ENCODE results near the gene IQGAP2.

The IQGAP2 gene

DNA sequence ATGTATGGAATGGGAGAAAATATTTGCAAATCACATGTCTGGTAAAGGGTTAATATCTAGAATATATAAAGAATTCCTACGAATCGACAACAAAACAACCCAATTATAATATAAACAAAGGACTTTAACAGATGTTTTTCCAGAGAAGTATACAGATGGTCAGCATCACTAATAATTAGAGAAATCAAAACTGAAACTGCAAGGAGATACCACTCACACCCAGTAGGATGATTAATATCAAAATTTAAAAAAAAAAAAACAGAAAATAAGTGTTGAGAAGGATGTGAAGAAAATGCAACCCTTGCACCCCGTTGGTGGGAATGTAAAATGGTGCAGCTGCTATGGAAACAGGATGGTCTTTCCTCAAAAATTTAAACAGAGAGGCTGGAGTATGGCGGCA lies 278.2 kb downstream of the IQGAP2 start:
- H3K4ac ChIP-seq (ENCODE audit: low read depth in 1 of 2, low read length in 2 of 2), result no peak overlapping the region
- H3K27ac ChIP-seq (ENCODE audit: low read length, poor library complexity, severe bottlenecking), result no peak overlapping the region
- H3K9ac ChIP-seq (ENCODE audit: low read length), result no peak overlapping the region
- H3K18ac ChIP-seq (ENCODE audit: low read depth in 1 of 2, low read length in 2 of 2), result no peak overlapping the region
- H3K4me3 ChIP-seq (ENCODE audit: insufficient read depth in 1 of 2, low read depth in 1 of 2, low read length in 2 of 2), result no peak overlapping the region
- WGBS, result 83% methylated on average over 2 of the region's 4 CpGs
- no peaks in the 10 kb centered on the region for H3K79me1 ChIP-seq (replicated peaks; ENCODE audit: low read length, poor library complexity, severe bottlenecking)
- no peak overlapping the region for H2AK5ac ChIP-seq (ENCODE audit: low read length, severe bottlenecking)
- H3K27me3 ChIP-seq (ENCODE audit: control insufficient read depth in 1 of 2, insufficient read depth in 1 of 2, low read length in 2 of 2), result no peaks in the 10 kb centered on the region
- no peak overlapping the region for H2AFZ ChIP-seq (ENCODE audit: low read depth, low read length)
- no peak overlapping the region for H3K14ac ChIP-seq (ENCODE audit: low read length in 2 of 2)
- no peak overlapping the region for H4K91ac ChIP-seq (ENCODE audit: low read length)
- H3K36me3 ChIP-seq (ENCODE audit: control insufficient read depth in 1 of 2, insufficient read depth in 2 of 2, low read depth in 1 of 2, low read length in 2 of 2), result no peaks in the 10 kb centered on the region
- no peak overlapping the region for H3K4me2 ChIP-seq (ENCODE audit: low read length, poor library complexity, severe bottlenecking)
- H2BK15ac ChIP-seq (ENCODE audit: low read depth, poor library complexity, severe bottlenecking), result no peak overlapping the region
- no peak overlapping the region for H4K8ac ChIP-seq (ENCODE audit: low read length)
- no peak overlapping the region for H2BK5ac ChIP-seq (ENCODE audit: low read depth, low read length, poor library complexity, severe bottlenecking)
- no peak for DNase-seq
- no peaks in the 10 kb centered on the region for H3K9me3 ChIP-seq (ENCODE audit: control insufficient read depth, low read length)
- H2BK12ac ChIP-seq (ENCODE audit: low read length in 2 of 2), result no peak overlapping the region
- no peak overlapping the region for H2BK120ac ChIP-seq (ENCODE audit: low read depth, low read length)
- peaks cover 4% of the 10 kb centered on the region for H3K4me1 ChIP-seq (ENCODE audit: control insufficient read depth, insufficient read depth, low read depth, low read length)
- no peak overlapping the region for H3K23ac ChIP-seq (ENCODE audit: low read length in 2 of 2)

DNA sequence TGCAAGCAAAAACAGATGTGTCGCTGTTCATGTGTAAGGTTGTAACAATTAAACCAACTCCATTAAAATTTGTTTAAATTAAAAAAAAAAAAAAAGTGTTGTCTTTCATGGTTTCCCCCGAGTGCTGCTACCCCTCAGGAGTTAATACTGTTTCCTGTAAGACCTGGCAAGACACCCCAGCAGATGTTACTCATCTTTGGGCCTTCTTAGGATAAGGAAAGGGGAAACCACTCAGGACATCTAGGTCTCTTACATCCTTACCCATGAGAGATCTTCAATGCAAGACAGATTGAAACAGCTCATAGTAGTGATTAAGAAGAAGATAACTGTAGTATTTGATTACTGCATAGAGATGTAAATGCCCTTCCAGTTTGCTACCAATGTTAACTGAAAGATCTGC lies 279.3 kb downstream of the IQGAP2 start:
- 50% methylated on average over 1 of the region's 2 CpGs for WGBS
- Histone ChIP-seq H3K4me3 (ENCODE audit: insufficient read depth in 1 of 2, low read depth in 1 of 2, low read length in 2 of 2) (no peak overlapping the region), H2AK5ac (ENCODE audit: low read length, severe bottlenecking) (no peak overlapping the region), H3K4ac (ENCODE audit: low read depth in 1 of 2, low read length in 2 of 2) (no peak overlapping the region), H3K36me3 (ENCODE audit: control insufficient read depth in 1 of 2, insufficient read depth in 2 of 2, low read depth in 1 of 2, low read length in 2 of 2) (no peaks in the 10 kb centered on the region), H4K8ac (ENCODE audit: low read length) (no peak overlapping the region), H3K9ac (ENCODE audit: low read length) (no peak overlapping the region), H3K18ac (ENCODE audit: low read depth in 1 of 2, low read length in 2 of 2) (no peak overlapping the region), H3K14ac (ENCODE audit: low read length in 2 of 2) (no peak overlapping the region), H3K27me3 (ENCODE audit: control insufficient read depth in 1 of 2, insufficient read depth in 1 of 2, low read length in 2 of 2) (no peaks in the 10 kb centered on the region), H3K79me1 (replicated peaks; ENCODE audit: low read length, poor library complexity, severe bottlenecking) (no peaks in the 10 kb centered on the region), H2BK120ac (ENCODE audit: low read depth, low read length) (no peak overlapping the region), H2AFZ (ENCODE audit: low read depth, low read length) (no peak overlapping the region), H2BK15ac (ENCODE audit: low read depth, poor library complexity, severe bottlenecking) (no peak overlapping the region), H3K23ac (ENCODE audit: low read length in 2 of 2) (no peak overlapping the region), H2BK12ac (ENCODE audit: low read length in 2 of 2) (no peak overlapping the region), H4K91ac (ENCODE audit: low read length) (no peak overlapping the region), H3K27ac (ENCODE audit: low read length, poor library complexity, severe bottlenecking) (no peak overlapping the region), H3K4me2 (ENCODE audit: low read length, poor library complexity, severe bottlenecking) (no peak overlapping the region), H2BK5ac (ENCODE audit: low read depth, low read length, poor library complexity, severe bottlenecking) (no peak overlapping the region), H3K4me1 (ENCODE audit: control insufficient read depth, insufficient read depth, low read depth, low read length) (peaks cover 4% of the 10 kb centered on the region), H3K9me3 (ENCODE audit: control insufficient read depth, low read length) (no peaks in the 10 kb centered on the region)
- no peak for DNase-seq

DNA sequence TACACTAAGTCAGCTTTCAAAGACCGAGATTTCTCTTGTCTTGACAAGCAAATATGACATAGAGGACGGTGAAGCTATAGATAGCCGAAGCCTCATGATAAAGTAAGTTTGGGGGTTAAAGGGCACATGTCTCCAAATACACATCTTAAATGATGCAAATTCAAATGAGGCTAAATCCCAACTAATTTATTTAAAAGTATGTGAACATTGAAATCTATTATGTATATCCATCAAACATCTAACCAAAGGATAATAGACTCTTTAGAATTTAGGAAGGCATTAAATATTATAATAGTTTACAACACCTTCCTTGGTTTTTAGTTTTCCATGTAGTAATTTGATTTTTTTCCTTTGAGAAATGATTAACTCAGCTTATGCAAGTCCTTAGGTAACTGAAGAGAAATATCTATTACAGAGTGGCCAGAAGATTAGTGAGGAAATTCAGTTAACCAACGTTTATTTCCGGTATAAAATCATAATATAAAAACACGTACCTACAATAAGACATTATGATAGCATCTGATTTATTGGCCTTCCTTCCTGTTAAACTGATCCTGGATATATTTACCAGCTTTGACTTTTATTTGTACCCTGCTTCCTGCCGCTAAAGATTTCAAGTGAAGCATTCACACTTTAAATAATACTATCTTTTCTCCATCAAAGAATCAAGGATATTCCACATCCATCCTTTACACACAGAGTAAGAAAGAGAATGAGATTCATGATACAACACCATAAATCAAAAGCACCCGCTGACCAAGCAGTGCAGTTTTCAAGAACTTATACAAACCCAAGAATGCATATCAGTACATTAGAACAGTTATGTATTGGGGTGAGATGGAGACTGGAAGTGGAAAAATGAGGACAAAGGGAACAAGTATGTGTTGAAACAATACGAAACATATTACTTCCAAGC lies 281.0 kb downstream of the IQGAP2 start:
- H3K4ac ChIP-seq (ENCODE audit: low read depth in 1 of 2, low read length in 2 of 2), result no peak overlapping the region
- no peak overlapping the region for H4K8ac ChIP-seq (ENCODE audit: low read length)
- H3K9ac ChIP-seq (ENCODE audit: low read length), result no peak overlapping the region
- no peaks in the 10 kb centered on the region for H3K27me3 ChIP-seq (ENCODE audit: control insufficient read depth in 1 of 2, insufficient read depth in 1 of 2, low read length in 2 of 2)
- no peak overlapping the region for H2BK120ac ChIP-seq (ENCODE audit: low read depth, low read length)
- no peak overlapping the region for H2BK5ac ChIP-seq (ENCODE audit: low read depth, low read length, poor library complexity, severe bottlenecking)
- H3K23ac ChIP-seq (ENCODE audit: low read length in 2 of 2), result no peak overlapping the region
- H2AK5ac ChIP-seq (ENCODE audit: low read length, severe bottlenecking), result peak overlapping the region; percentile 53
- H3K4me3 ChIP-seq (ENCODE audit: insufficient read depth in 1 of 2, low read depth in 1 of 2, low read length in 2 of 2), result no peak overlapping the region
- H3K14ac ChIP-seq (ENCODE audit: low read length in 2 of 2), result no peak overlapping the region
- H2BK12ac ChIP-seq (ENCODE audit: low read length in 2 of 2), result peak overlapping the region in 1 of 2 experiments; percentile 56
- no peak overlapping the region for H3K18ac ChIP-seq (ENCODE audit: low read depth in 1 of 2, low read length in 2 of 2)
- H3K4me1 ChIP-seq (ENCODE audit: control insufficient read depth, insufficient read depth, low read depth, low read length), result peaks cover 5% of the 10 kb centered on the region
- DNase-seq, result no peak
- H3K27ac ChIP-seq (ENCODE audit: low read length, poor library complexity, severe bottlenecking), result no peak overlapping the region
- no peak overlapping the region for H3K4me2 ChIP-seq (ENCODE audit: low read length, poor library complexity, severe bottlenecking)
- H2BK15ac ChIP-seq (ENCODE audit: low read depth, poor library complexity, severe bottlenecking), result no peak overlapping the region
- H3K36me3 ChIP-seq (ENCODE audit: control insufficient read depth in 1 of 2, insufficient read depth in 2 of 2, low read depth in 1 of 2, low read length in 2 of 2), result no peaks in the 10 kb centered on the region
- no peaks in the 10 kb centered on the region for H3K9me3 ChIP-seq (ENCODE audit: control insufficient read depth, low read length)
- WGBS, result 82% methylated on average over 7 of the region's 9 CpGs
- no peak overlapping the region for H4K91ac ChIP-seq (ENCODE audit: low read length)
- no peak overlapping the region for H2AFZ ChIP-seq (ENCODE audit: low read depth, low read length)
- H3K79me1 ChIP-seq (replicated peaks; ENCODE audit: low read length, poor library complexity, severe bottlenecking), result no peaks in the 10 kb centered on the region

DNA sequence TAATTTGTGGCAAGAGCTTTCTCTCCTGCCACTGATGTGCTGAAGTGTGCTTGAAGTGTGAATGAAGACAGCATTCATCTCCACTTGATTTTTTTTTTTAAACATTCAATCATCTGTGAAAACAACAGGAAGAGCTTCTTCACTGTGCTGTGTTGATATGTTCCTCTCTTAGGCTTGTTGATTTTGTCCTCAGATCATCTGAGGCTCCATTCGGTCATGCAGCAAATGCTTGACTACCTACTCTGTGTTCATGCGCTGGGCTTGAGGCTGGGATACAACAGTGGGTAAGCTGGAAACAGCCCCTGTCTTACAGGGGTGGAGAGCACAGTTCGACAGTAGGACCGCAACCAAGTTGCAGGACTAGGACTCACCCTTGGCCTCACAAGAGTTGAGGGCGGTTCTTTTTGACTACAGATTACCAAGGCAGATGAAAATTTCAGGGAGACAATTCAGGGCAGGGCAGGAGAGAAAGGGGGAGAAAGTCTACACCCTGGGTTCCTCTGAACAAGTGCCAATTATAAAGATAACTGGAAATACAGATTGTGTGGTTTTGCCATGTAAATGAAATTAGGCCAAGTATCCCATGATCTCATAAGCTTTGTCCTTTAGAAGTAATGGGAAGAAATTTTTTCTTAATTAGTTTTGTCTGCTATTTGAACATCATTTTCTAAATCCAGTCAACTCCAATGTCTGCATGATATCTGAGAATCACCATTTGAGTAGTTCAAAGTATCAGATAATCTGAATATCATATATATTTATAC lies 281.9 kb downstream of the IQGAP2 start:
- H3K4me3 ChIP-seq (ENCODE audit: insufficient read depth in 1 of 2, low read depth in 1 of 2, low read length in 2 of 2), result no peak overlapping the region

More for the DNA sequence above, 281.9 kb downstream of the IQGAP2 start:
- no peak overlapping the region for H2BK5ac ChIP-seq (ENCODE audit: low read depth, low read length, poor library complexity, severe bottlenecking)
- WGBS, result 91% methylated on average over 5 of the region's 5 CpGs
- H3K27ac ChIP-seq (ENCODE audit: low read length, poor library complexity, severe bottlenecking), result no peak overlapping the region
- H3K9ac ChIP-seq (ENCODE audit: low read length), result no peak overlapping the region
- H2BK15ac ChIP-seq (ENCODE audit: low read depth, poor library complexity, severe bottlenecking), result peak overlapping the region; percentile 95
- peak overlapping the region; percentile 16 to 52 for H3K4ac ChIP-seq (ENCODE audit: low read depth in 1 of 2, low read length in 2 of 2)
- peak overlapping the region; percentile 23 to 94 for H3K18ac ChIP-seq (ENCODE audit: low read depth in 1 of 2, low read length in 2 of 2)
- peak overlapping the region in 1 of 2 experiments; percentile 35 for H3K14ac ChIP-seq (ENCODE audit: low read length in 2 of 2)
- no peaks in the 10 kb centered on the region for H3K9me3 ChIP-seq (ENCODE audit: control insufficient read depth, low read length)
- no peak overlapping the region for H2BK120ac ChIP-seq (ENCODE audit: low read depth, low read length)
- H3K23ac ChIP-seq (ENCODE audit: low read length in 2 of 2), result no peak overlapping the region
- H2BK12ac ChIP-seq (ENCODE audit: low read length in 2 of 2), result peak overlapping the region; percentile 44 to 82
- DNase-seq, result no peak
- H4K8ac ChIP-seq (ENCODE audit: low read length), result peak overlapping the region; percentile 78
- H3K27me3 ChIP-seq (ENCODE audit: control insufficient read depth in 1 of 2, insufficient read depth in 1 of 2, low read length in 2 of 2), result no peaks in the 10 kb centered on the region
- no peak overlapping the region for H3K4me2 ChIP-seq (ENCODE audit: low read length, poor library complexity, severe bottlenecking)
- H2AK5ac ChIP-seq (ENCODE audit: low read length, severe bottlenecking), result peak overlapping the region; percentile 97
- H3K4me1 ChIP-seq (ENCODE audit: control insufficient read depth, insufficient read depth, low read depth, low read length), result peaks cover 5% of the 10 kb centered on the region
- H2AFZ ChIP-seq (ENCODE audit: low read depth, low read length), result no peak overlapping the region
- no peaks in the 10 kb centered on the region for H3K36me3 ChIP-seq (ENCODE audit: control insufficient read depth in 1 of 2, insufficient read depth in 2 of 2, low read depth in 1 of 2, low read length in 2 of 2)
- H3K79me1 ChIP-seq (replicated peaks; ENCODE audit: low read length, poor library complexity, severe bottlenecking), result no peaks in the 10 kb centered on the region
- peak overlapping the region; percentile 36 for H4K91ac ChIP-seq (ENCODE audit: low read length)
